Mammary microvascular endothelial cell (primary cell): ENCODE measurements around the gene CDKN1B. TPM values are rescaled to one million over a fixed set of nuclear protein-coding genes. Genes with fewer than 3 reads are reported as not detected.

ENCODE experiments used
- total RNA-seq: library from RNA; depleted of rRNA; stranded (reverse); fragments of >200 nt; gene quantifications from 2 replicates; pipeline ENCODE4 v1.2.3, GENCODE V29; 2015

CDKN1B gene
- 19.5 and 26.8 TPM in 2 replicates for total RNA-seq

GRCh38 chr12:12716793-12717585 is at the start of gene CDKN1B:
Gene CDKN1B (plus strand): TSS chr12:12717368. CDS start chr12:12717840, 472 bp downstream.

Other genes with a start within 250 kb of the CDKN1B start
- gene DUSP16, start 154.5 kb upstream of the CDKN1B start, total RNA-seq, result 9.4 and 11.1 TPM in 2 replicates
- 18.9 and 21.7 TPM in 2 replicates for gene CREBL2, start 105.5 kb upstream of the CDKN1B start, total RNA-seq
- 0.27 and 0.54 TPM in 2 replicates for gene GPR19, start 21.2 kb upstream of the CDKN1B start, total RNA-seq
- 52.4 and 53.7 TPM in 2 replicates for gene APOLD1, start 68.3 kb downstream of the CDKN1B start, total RNA-seq
- gene DDX47, start 96.0 kb downstream of the CDKN1B start, total RNA-seq, result 77.3 and 82.4 TPM in 2 replicates
- gene GPRC5A, start 174.2 kb downstream of the CDKN1B start, total RNA-seq, result 50.8 and 57.3 TPM in 2 replicates
- gene GPRC5D, start 234.8 kb downstream of the CDKN1B start, total RNA-seq, result not detected in 2 replicates